Neural crest cell (in vitro differentiated cells): ENCODE results near the gene S100A7A. TPM values are rescaled to one million over a fixed set of nuclear protein-coding genes. Genes with fewer than 3 reads are reported as not detected.
"Not testable (repeated sequence)": the region's sequence is repeated elsewhere in the genome, so short reads cannot be mapped to it uniquely, and the experiment has no call there.

ENCODE experiments used
- DNase-seq: peaks from one replicate; pipeline ENCODE4 v3.0.0; 2021; ENCODE audit warnings: low read depth, mixed read lengths, low spot score
- H3K27ac Mint-ChIP-seq: one replicate; pipeline ENCODE4 v1.8.0; 2021; ENCODE audit warnings: mild to moderate bottlenecking, mixed read lengths; ENCODE audit not compliant: unreplicated experiment
- H3K27me3 Mint-ChIP-seq: 2 replicates; pipeline ENCODE4 v1.8.0; 2021; ENCODE audit warnings: low read depth, mild to moderate bottlenecking, mixed read lengths
- H3K36me3 Mint-ChIP-seq: 2 replicates; pipeline ENCODE4 v1.8.0; 2021; ENCODE audit warnings: low read depth, mild to moderate bottlenecking, mixed read lengths
- H3K4me1 Mint-ChIP-seq: 2 replicates; pipeline ENCODE4 v1.8.0; 2021; ENCODE audit warnings: mixed read lengths
- H3K4me3 Mint-ChIP-seq: one replicate; pipeline ENCODE4 v1.8.0; 2021; ENCODE audit warnings: mild to moderate bottlenecking, mixed read lengths
- H3K9me3 Mint-ChIP-seq: 2 replicates; pipeline ENCODE4 v1.8.0; 2021; ENCODE audit warnings: mixed read lengths
- total RNA-seq: library from RNA; stranded (reverse); gene quantifications from 2 replicates; pipeline ENCODE4 v1.2.1, GENCODE V29; 2021
- TF ChIP-seq, protein P1 (sequence below): fragments of 200-600 bp; sonication (generic); conservative IDR thresholded peaks from 2 replicates; pipeline ENCODE4 v1.5.0; 2021; ENCODE audit warnings: antibody characterized with exemption, mild to moderate bottlenecking

S100A7A gene
- total RNA-seq, 1 donor from 2014 or later: not detected

DNA sequence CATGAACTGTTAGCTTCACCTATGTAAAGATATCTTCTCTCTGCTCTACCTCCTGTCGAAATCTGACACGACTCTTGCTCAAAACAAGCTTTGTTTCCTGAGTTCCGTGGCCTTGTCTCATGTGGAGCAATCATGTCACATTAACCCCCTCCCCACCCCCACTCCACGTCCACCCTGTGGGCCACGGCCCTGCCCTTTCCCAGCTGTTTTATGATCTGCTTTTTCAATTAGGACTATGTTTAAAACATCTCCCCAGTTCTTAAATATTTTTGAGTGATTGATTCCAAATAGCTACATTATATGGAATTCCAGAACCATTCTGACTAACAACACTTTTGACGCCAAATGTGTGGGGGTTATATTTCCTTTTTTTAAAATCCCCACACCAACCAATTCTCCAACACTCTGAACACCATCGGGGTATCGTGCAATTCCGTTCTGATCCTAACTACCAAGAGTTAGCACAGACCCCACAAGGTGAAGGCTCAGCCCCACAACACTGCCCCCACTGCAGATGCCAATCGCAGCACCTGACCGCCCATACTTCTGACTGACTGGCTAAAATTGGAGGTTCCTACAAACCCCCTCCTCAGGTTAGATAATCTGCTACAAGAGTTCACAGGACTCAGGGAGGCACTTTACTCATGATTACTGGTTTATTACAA is 12.8 kb upstream of the S100A7A start:
- Mint-ChIP-seq H3K27ac (no peak overlapping the region), H3K9me3 (peaks cover 3% of the 10 kb centered on the region), H3K4me3 (no peak overlapping the region), H3K4me1 (no peaks in the 10 kb centered on the region), H3K27me3 (peaks cover 50% of the 10 kb centered on the region), H3K36me3 (no peaks in the 10 kb centered on the region)
- TF ChIP-seq, protein P1, sequence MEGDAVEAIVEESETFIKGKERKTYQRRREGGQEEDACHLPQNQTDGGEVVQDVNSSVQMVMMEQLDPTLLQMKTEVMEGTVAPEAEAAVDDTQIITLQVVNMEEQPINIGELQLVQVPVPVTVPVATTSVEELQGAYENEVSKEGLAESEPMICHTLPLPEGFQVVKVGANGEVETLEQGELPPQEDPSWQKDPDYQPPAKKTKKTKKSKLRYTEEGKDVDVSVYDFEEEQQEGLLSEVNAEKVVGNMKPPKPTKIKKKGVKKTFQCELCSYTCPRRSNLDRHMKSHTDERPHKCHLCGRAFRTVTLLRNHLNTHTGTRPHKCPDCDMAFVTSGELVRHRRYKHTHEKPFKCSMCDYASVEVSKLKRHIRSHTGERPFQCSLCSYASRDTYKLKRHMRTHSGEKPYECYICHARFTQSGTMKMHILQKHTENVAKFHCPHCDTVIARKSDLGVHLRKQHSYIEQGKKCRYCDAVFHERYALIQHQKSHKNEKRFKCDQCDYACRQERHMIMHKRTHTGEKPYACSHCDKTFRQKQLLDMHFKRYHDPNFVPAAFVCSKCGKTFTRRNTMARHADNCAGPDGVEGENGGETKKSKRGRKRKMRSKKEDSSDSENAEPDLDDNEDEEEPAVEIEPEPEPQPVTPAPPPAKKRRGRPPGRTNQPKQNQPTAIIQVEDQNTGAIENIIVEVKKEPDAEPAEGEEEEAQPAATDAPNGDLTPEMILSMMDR: no peak
- no peak for DNase-seq

DNA sequence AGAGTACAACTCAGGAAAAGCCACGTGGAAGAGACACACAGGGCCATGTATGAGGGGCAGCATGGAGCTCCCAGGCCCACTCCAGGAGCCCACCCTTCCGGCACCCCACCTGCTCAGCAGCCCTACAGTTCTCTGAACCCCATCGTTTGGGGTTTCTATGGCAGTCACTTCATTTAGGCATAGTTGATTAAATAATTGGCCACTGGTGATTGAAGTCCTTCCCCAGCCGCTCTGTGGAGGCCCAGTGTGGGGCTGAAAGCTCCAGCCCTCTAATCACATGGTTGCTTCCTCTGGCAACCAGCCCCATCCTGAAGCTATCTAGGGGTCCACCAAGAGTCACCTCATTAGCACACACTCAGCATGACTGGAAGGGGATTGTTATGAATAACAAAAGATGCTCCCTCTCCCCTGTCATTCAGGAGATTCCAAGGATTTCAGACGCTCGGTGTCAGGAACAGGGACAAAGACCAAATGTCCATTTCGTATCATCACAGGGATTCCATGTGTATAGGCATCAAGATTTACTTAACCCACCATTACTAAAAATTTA is 12.2 kb upstream of the S100A7A start:
- TF ChIP-seq, protein P1: no peak
- H3K27me3 Mint-ChIP-seq: peaks cover 50% of the 10 kb centered on the region
- H3K9me3 Mint-ChIP-seq: peaks cover 3% of the 10 kb centered on the region
- H3K4me3 Mint-ChIP-seq: no peak overlapping the region
- no peaks in the 10 kb centered on the region for H3K4me1 Mint-ChIP-seq
- no peaks in the 10 kb centered on the region for H3K36me3 Mint-ChIP-seq
- no peak for DNase-seq
- H3K27ac Mint-ChIP-seq: no peak overlapping the region

DNA sequence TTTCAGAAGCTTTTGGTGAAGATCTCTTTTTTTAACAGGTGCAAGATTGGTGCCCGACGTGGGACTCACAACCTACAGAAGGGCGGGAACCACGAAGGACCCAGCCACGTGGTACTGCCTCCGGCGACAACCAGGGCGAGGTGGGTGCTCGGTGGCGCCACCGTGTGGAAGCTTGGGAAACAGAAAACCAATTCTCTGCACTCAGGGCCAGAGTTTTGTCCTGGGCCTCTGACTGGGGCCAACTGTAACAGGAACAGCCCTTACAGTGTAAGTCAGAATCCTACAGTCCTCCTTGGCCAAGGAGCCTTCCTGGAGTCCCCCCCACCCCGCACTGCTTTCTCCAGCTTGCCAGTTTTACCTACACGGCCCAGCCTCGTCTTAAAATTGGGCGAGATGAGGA is 11.6 kb upstream of the S100A7A start:
- H3K27ac Mint-ChIP-seq: no peak overlapping the region
- no peaks in the 10 kb centered on the region for H3K36me3 Mint-ChIP-seq
- H3K4me3 Mint-ChIP-seq: no peak overlapping the region
- TF ChIP-seq, protein P1: peak; percentile 59
- peaks cover 3% of the 10 kb centered on the region for H3K9me3 Mint-ChIP-seq
- DNase-seq: peak; percentile 7
- no peaks in the 10 kb centered on the region for H3K4me1 Mint-ChIP-seq
- peaks cover 52% of the 10 kb centered on the region for H3K27me3 Mint-ChIP-seq

DNA sequence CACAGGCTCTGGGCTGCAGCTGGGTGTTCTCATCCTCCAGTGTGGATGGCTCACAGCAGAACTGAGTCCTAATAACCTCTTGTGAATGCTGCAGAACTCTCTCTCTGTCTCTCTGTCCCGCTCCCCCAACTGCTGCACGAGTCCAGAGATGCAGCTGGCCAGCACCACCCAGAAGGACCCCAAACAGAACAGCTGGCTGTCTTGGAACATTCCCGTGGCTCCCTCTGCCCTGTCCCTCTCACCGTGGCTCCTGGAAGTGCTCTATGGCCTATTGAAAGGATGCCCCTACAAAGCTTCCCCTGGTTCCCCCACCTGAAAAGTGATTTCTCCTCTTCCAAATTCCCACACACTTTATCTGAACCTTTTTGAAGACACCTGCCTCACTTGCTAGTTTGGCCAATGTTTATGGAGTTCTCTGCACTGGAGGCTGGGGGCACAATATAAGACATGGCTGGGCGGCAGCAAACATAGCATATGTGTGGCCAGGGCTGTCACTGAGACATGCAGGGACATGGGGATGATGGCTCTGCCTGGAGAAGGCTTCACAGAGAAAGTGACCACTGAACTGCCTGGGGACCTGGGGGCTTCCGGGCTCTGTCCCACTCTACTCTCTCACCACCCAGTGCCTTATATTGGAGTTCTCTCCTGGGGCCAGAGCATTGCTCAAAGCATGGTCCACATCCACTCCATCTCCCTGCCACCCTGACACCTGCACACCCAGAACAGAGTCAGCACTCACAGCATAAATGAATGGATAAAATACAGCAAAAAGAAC is 10.3 kb upstream of the S100A7A start:
- DNase-seq, H3K9me3 Mint-ChIP-seq, H3K4me1 Mint-ChIP-seq, H3K4me3 Mint-ChIP-seq, H3K27ac Mint-ChIP-seq, H3K36me3 Mint-ChIP-seq: not testable (repeated sequence)
- peaks cover 55% of the 10 kb centered on the region for H3K27me3 Mint-ChIP-seq

DNA sequence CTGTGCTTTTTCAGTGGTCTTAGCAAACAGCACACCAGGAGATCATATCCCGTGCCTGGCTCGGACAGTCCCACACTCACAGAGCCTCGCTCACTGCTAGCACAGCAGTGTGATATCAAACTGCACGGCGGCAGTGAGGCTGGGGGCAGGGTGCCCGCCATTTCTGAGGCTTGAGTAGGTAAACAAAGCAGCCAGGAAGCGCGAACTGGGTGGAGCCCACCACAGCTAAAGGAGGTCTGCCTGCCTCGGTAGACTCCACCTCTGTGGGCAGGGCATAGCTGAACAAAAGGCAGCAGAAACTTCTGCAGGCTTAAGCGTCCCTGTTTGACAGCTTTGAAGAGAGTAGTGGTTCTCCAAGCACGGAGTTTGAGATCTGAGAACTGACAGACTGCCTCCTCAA is 9.0 kb upstream of the S100A7A start:
- H3K4me3 Mint-ChIP-seq, H3K4me1 Mint-ChIP-seq, H3K36me3 Mint-ChIP-seq, H3K9me3 Mint-ChIP-seq, DNase-seq, H3K27ac Mint-ChIP-seq: not testable (repeated sequence)
- peaks cover 50% of the 10 kb centered on the region for H3K27me3 Mint-ChIP-seq

DNA sequence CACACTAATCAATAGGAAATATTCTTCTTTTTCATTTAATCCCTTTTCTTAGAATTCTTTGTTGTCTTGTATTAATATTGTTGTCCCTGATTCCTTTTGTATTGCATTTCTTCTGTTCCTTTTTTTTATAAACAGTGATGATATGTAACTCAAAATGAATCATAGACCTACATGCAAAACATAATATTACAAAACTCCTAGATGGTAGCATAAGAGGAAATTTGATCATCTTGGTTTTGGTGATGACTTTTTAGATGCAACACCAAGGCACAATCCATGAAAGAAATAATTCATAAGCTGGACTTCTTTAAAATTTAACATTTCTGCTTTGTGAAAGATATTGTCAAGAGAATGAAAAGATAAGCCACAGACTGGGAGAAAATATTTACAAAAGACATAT is 2.4 kb upstream of the S100A7A start:
- not testable (repeated sequence) for H3K36me3 Mint-ChIP-seq, H3K4me3 Mint-ChIP-seq

More for the DNA sequence above, 2.4 kb upstream of the S100A7A start:
- peaks cover 32% of the 10 kb centered on the region for H3K27me3 Mint-ChIP-seq
- H3K9me3 Mint-ChIP-seq, H3K4me1 Mint-ChIP-seq, H3K27ac Mint-ChIP-seq, DNase-seq: not testable (repeated sequence)
